C4-2B (cell line): Measurements from ENCODE around the gene ZNF805.
A peak's percentile ranks its signal among the peaks of the same experiment; 100 is the strongest.
"Not testable (repeated sequence)": the region's sequence is repeated elsewhere in the genome, so short reads cannot be mapped to it uniquely, and the experiment has no call there.

Experiments used
- H3K27ac ChIP-seq: fragments of 450-650 bp; 2 replicates; pipeline ENCODE4 v1.5.1; 2017
- ZFX ChIP-seq: fragments of 450-650 bp; IDR thresholded peaks from 2 replicates; pipeline ENCODE4 v1.6.1; 2017
- TF ChIP-seq, protein P1 (sequence below): fragments of 450-650 bp; conservative IDR thresholded peaks from 2 replicates; pipeline ENCODE4 v1.5.1; 2017; ENCODE audit warnings: mild to moderate bottlenecking

The ZNF805 gene

GRCh38 chr19:57240311-57241090 lies at the start of gene ZNF805:
Gene ZNF805 (plus strand): TSS chr19:57240632. CDS start chr19:57240892, 260 bp downstream.
- TF ChIP-seq, protein P1, sequence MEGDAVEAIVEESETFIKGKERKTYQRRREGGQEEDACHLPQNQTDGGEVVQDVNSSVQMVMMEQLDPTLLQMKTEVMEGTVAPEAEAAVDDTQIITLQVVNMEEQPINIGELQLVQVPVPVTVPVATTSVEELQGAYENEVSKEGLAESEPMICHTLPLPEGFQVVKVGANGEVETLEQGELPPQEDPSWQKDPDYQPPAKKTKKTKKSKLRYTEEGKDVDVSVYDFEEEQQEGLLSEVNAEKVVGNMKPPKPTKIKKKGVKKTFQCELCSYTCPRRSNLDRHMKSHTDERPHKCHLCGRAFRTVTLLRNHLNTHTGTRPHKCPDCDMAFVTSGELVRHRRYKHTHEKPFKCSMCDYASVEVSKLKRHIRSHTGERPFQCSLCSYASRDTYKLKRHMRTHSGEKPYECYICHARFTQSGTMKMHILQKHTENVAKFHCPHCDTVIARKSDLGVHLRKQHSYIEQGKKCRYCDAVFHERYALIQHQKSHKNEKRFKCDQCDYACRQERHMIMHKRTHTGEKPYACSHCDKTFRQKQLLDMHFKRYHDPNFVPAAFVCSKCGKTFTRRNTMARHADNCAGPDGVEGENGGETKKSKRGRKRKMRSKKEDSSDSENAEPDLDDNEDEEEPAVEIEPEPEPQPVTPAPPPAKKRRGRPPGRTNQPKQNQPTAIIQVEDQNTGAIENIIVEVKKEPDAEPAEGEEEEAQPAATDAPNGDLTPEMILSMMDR, result no peak
- TF ChIP-seq ZFX, result peak; percentile 68
- peak within 1 kb of the TSS; percentile 83 for H3K27ac ChIP-seq

DNA sequence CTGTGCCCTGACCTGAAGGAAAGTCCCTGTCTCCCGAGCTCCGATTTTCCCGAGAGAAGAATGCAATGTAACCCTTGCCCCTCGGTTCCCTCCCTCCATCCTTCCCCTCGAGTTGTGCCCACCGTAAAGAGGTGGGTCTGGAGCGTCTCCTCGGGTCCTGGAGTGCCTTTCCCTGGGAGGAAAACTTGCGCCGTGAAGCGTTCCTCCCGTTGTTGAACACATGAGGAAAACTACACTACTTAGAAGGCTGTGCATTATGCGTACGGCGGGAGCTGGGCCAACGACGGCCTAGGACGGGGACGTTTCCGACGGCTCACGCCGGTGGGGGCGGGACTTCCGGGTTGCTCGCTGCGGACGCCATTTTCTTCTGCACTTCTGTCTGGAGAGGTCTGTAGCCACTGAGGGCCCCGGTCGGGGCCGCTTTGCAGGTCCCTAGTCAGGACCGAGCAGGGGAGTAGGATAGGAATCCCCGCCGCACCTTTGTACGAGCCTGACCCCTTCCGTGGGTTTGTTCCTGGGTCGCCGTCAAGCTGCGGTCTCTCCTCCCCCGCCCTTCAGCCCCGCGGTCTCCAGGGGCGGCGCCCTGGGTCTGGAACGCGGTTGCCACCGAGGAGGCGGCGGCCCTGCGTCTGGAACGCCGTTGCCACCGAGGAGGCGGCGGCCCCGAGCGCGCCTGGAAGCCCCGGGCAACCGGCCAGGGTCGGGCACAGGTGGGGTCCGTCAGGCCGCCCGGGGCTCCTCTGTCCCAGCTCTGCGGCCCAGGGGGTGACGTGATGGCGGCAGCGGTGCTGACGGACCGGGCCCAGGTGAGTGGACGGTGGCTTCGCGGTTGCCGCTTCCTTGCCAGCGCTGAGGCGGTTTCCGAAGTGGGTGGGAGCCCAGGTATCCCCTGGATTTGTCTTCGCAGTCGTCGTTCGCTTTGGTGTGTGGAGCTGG lies 49.0 kb upstream of the ZNF805 start, which contains the start of gene ZNF264:
Gene ZNF264 (plus strand): TSS at position 360 of the 936 bp plus-strand sequence. CDS start 414 bp downstream, at position 774.
- H3K27ac ChIP-seq, result peak within 1 kb of the TSS; percentile 85
- TF ChIP-seq, protein P1, result no peak
- peak; percentile 91 for TF ChIP-seq ZFX

DNA sequence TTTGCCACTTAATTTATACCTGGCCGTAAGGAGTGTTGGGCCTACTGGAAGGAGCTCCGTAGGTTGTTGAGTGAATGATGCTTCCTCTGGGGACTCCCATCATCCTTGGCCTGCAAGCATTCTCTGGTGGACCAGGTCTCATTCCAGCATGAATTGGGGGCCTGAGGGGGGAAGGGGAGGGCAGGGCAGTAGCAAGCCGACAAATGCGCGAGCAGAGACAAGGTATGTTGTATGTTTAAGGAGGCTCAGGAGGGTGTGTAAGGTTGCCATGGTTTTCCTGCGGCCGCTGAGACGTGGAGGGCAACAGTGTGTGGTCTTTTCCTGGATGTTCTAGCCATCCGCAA lies 48.4 kb upstream of the ZNF805 start:
- TF ChIP-seq, protein P1, result no peak
- no peak for TF ChIP-seq ZFX
- peak overlapping the region; percentile 85 for H3K27ac ChIP-seq

DNA sequence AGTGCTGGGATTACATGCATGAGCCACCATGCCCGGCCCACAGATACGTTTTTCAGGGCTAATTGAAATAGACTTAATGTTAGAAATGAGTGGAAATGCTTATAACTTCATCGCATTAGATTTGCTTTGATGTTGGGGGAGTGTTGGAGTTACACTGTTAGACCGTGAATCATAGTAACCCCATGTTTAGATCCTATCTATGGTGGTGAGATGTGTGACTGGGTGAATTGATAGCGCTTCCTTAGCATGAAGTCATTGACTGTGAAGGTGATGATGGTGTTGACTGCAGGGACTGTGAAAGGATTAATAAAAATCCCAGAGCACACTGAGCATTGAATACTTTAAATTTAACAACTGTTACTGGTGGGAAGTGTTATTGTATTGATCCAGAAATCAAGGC lies 47.4 kb upstream of the ZNF805 start:
- TF ChIP-seq, protein P1, result no peak
- no peak for TF ChIP-seq ZFX
- H3K27ac ChIP-seq, result peak overlapping the region; percentile 85; the same call in 1 of the 2 replicates

- not testable (repeated sequence) for H3K27ac ChIP-seq
Measured at GRCh38 chr19:57197874-57198273, 42.6 kb upstream of the ZNF805 start.

DNA sequence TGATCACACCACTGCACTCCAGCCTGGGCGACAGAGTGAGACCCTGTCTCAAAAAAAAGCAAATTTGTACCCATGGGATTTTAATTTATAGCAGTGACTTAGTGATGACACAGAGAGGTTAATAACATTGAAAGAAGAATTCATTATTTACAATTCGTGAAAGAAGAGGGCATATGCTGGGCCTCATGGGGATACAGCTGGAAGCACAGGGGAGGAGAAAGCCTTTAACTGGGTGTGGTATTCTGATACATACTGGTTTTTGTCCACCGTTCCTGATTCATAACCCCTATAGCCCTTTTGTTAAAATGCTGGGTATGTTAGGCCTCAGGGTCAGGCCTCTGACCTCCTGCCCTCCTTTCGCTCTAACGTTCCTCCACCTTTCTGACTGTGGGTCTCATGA lies 38.3 kb upstream of the ZNF805 start:
- TF ChIP-seq, protein P1, result no peak
- TF ChIP-seq ZFX, result no peak
- no peak overlapping the region for H3K27ac ChIP-seq

DNA sequence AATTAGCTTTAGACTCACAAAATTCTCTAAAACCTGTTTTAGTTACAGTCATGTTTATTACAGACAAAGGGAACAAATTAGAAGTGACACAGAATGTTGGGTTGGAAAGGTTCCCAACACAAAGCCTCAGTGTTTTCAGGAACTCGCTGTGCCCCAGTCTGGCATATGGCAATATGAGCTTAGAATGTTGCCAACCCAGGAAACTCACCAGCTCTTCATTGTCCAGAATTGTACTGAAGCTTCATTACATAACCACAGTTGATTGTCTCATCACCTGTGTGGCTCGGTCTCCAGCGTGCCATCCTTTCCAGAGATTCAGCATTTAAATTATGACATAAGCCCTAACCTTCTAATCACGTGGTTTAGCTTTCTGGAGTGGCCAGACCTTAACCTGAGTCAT lies 30.1 kb upstream of the ZNF805 start:
- no peak overlapping the region for H3K27ac ChIP-seq
- TF ChIP-seq, protein P1, result no peak
- no peak for TF ChIP-seq ZFX
